Keratinocyte (primary cell): ENCODE data around the gene PTPN14. TPM values are rescaled to one million over a fixed set of nuclear protein-coding genes. Genes with fewer than 3 reads are reported as not detected.

Source experiments
- DNase-seq: peaks from one replicate; pipeline ENCODE4 v3.0.0-alpha.2; 2011; ENCODE audit warnings: low read depth, missing footprints, low spot score
- FAIRE-seq: peaks from 2 replicates; lab custom pipeline; 2011; peaks lifted over from hg19 to GRCh38; lab: Jason Lieb, UNC
- H2AFZ ChIP-seq: 2 replicates; pipeline ENCODE4 v1.6.0; 2012; ENCODE audit warnings: low read length, control low read depth, inconsistent platforms; ENCODE audit not compliant: control insufficient read depth
- H3K27ac ChIP-seq: 2 replicates; pipeline ENCODE4 v1.5.1; 2011; ENCODE audit warnings: low read length; ENCODE audit not compliant: control insufficient read depth, insufficient read depth
- H3K27me3 ChIP-seq: 3 replicates; pipeline ENCODE4 v1.6.0; 2011; ENCODE audit warnings: low read length; ENCODE audit not compliant: control insufficient read depth, insufficient read depth; ENCODE audit errors: extremely low read depth
- H3K36me3 ChIP-seq, 2 experiments: 2 replicates in 1 of 2; 3 replicates in 1 of 2; pipeline ENCODE4 v1.5.1; 2011; ENCODE audit warnings: low read length in 2 of 2, mild to moderate bottlenecking in 1 of 2; ENCODE audit not compliant: control insufficient read depth in 2 of 2, insufficient read depth in 2 of 2; ENCODE audit errors: extremely low read depth in 1 of 2
- H3K4me1 ChIP-seq: 3 replicates; pipeline ENCODE4 v1.5.1; 2011; ENCODE audit warnings: low read length; ENCODE audit not compliant: control insufficient read depth, insufficient read depth; ENCODE audit errors: extremely low read depth
- H3K4me2 ChIP-seq: 3 replicates; pipeline ENCODE4 v1.6.0; 2011; ENCODE audit warnings: low read depth, low read length; ENCODE audit not compliant: control insufficient read depth, insufficient read depth; ENCODE audit errors: extremely low read depth
- H3K4me3 ChIP-seq, 3 experiments: fragments of 200-600 bp in 1 of 3; sonication (generic) in 1 of 3; 2 replicates in 2 of 3; 3 replicates in 1 of 3; pipeline ENCODE4 v1.5.1; 2011 to 2016; ENCODE audit warnings: low read length in 3 of 3, mild to moderate bottlenecking in 3 of 3, control low read depth in 2 of 3, inconsistent platforms in 1 of 3, low read depth in 1 of 3, mixed read lengths in 1 of 3, mixed run types in 1 of 3, moderate library complexity in 1 of 3; ENCODE audit not compliant: control insufficient read depth in 2 of 3, insufficient read depth in 2 of 3; ENCODE audit errors: extremely low read depth in 1 of 3
- H3K79me2 ChIP-seq: 2 replicates; pipeline ENCODE4 v1.6.0; 2012; ENCODE audit warnings: low read length; ENCODE audit not compliant: control insufficient read depth, insufficient read depth
- H3K9ac ChIP-seq: 3 replicates; pipeline ENCODE4 v1.6.0; 2011; ENCODE audit warnings: low read length; ENCODE audit not compliant: control insufficient read depth, insufficient read depth; ENCODE audit errors: extremely low read depth
- H3K9me1 ChIP-seq: 3 replicates; pipeline ENCODE4 v1.6.0; 2011; ENCODE audit warnings: low read length; ENCODE audit not compliant: control insufficient read depth, insufficient read depth; ENCODE audit errors: extremely low read depth
- H3K9me3 ChIP-seq: 2 replicates; pipeline ENCODE4 v1.5.1; 2012; ENCODE audit warnings: low read depth, low read length; ENCODE audit not compliant: control insufficient read depth
- H4K20me1 ChIP-seq: 3 replicates; pipeline ENCODE4 v1.6.0; 2011; ENCODE audit warnings: low read length; ENCODE audit not compliant: control insufficient read depth, insufficient read depth; ENCODE audit errors: extremely low read depth
- CTCF ChIP-seq, 3 experiments: IDR thresholded peaks in 1 of 3; conservative IDR thresholded peaks in 1 of 3; optimal IDR thresholded peaks in 1 of 3; 2 replicates in 2 of 3; 3 replicates in 1 of 3; pipeline versions ENCODE3 to v1.5.1; 2011; ENCODE audit warnings: low read length in 3 of 3, mild to moderate bottlenecking in 3 of 3, moderate library complexity in 2 of 3, control low read depth in 1 of 3, inconsistent platforms in 1 of 3; ENCODE audit not compliant: insufficient read depth in 2 of 3; ENCODE audit errors: extremely low read depth in 1 of 3
- EZH2 ChIP-seq: IDR thresholded peaks from one replicate; pipeline ENCODE4 v1.6.1; 2012; ENCODE audit warnings: inconsistent platforms, mild to moderate bottlenecking, low read length, moderate library complexity
- dilution Hi-C: fragments of 300-500 bp; cut with MboI; formaldehyde crosslinking; loops from one replicate; pipeline ENCODE4 v1.7.0; 2020; ENCODE audit warnings: low sequenced_read_pairs; ENCODE audit not compliant: extremely low pct_ligation_motif_present
- polyA plus RNA-seq, 5 experiments: library from polyadenylated mRNA; depleted of rRNA in 3 of 5; stranded (reverse) in 3 of 5; stranded (forward) in 1 of 5; unstranded in 1 of 5; fragments of >200 nt; gene quantifications; 1 replicate in 1 of 5; 2 replicates in 3 of 5; 3 replicates in 1 of 5; pipeline versions ENCODE4 v1.2.1 to v1.2.3, GENCODE V29; 2011 to 2012; ENCODE audit warnings: missing spikeins in 2 of 5, low read depth in 1 of 5, low replicate concordance in 1 of 5

The PTPN14 gene
- polyA plus RNA-seq, 1 donor (not counting 4 experiments of a cell fraction or from before 2014, with no cell fraction given) = 29.9 TPM

- Histone ChIP-seq H3K9ac (no peak overlapping the region), H3K9me1 (no peaks in the 10 kb centered on the region), H3K4me2 (no peak overlapping the region), H3K27me3 (no peaks in the 10 kb centered on the region), H3K4me1 (no peaks in the 10 kb centered on the region), H2AFZ (no peak overlapping the region), H3K36me3 (peaks cover 0 to 2% of the 10 kb centered on the region in 2 experiments), H4K20me1 (no peaks in the 10 kb centered on the region), H3K79me2 (no peaks in the 10 kb centered on the region), H3K4me3 (no peak overlapping the region), H3K9me3 (no peaks in the 10 kb centered on the region), H3K27ac (no peak overlapping the region)
- no peak for DNase-seq
- dilution Hi-C loops = no loop called here
- no peak for FAIRE-seq
- no peak for TF ChIP-seq EZH2
- no peak for TF ChIP-seq CTCF (optimal IDR thresholded peaks at IDR 0.05 in 1 of 3, IDR thresholded peaks at IDR 0.05 in 1 of 3, conservative IDR thresholded peaks at IDR 0.05 in 1 of 3; ENCODE audit: extremely low read depth in 1 of 3, insufficient read depth in 2 of 3, low read length in 3 of 3)
These were observed 238.8 kb downstream of the PTPN14 start for GRCh38 chr1:214312530-214313051.

- no peaks in the 10 kb centered on the region for H3K4me1 ChIP-seq
- no peak overlapping the region for H2AFZ ChIP-seq
- no peak overlapping the region for H3K4me2 ChIP-seq
- H3K9ac ChIP-seq = no peak overlapping the region
- dilution Hi-C loops = no loop called here
- H3K27ac ChIP-seq = no peak overlapping the region
- no peaks in the 10 kb centered on the region for H3K9me1 ChIP-seq
- peaks cover 3% of the 10 kb centered on the region in 2 experiments for H3K36me3 ChIP-seq
- no peaks in the 10 kb centered on the region for H3K79me2 ChIP-seq
- TF ChIP-seq EZH2 = no peak
- TF ChIP-seq CTCF (optimal IDR thresholded peaks at IDR 0.05 in 1 of 3, IDR thresholded peaks at IDR 0.05 in 1 of 3, conservative IDR thresholded peaks at IDR 0.05 in 1 of 3; ENCODE audit: extremely low read depth in 1 of 3, insufficient read depth in 2 of 3, low read length in 3 of 3) = no peak
- H3K27me3 ChIP-seq = no peaks in the 10 kb centered on the region
- no peak for DNase-seq
- H3K4me3 ChIP-seq = no peak overlapping the region
- no peak for FAIRE-seq
- no peaks in the 10 kb centered on the region for H3K9me3 ChIP-seq
- no peaks in the 10 kb centered on the region for H4K20me1 ChIP-seq
These were observed 240.4 kb downstream of the PTPN14 start for GRCh38 chr1:214310777-214311690.
